Gastroesophageal sphincter (tissue), 3 donors: ENCODE results near the gene PTPN14.

Experiments used
- CTCF ChIP-seq, 4 experiments: fragments of 200-600 bp in 2 of 4; fragments of 450-650 bp in 2 of 4; sonication (generic) in 1 of 4; IDR thresholded peaks; one replicate each; pipeline ENCODE4 v1.5.1; 2017 to 2019; ENCODE audit warnings: antibody characterized with exemption in 4 of 4, mild to moderate bottlenecking in 2 of 4, moderate library complexity in 2 of 4
- EP300 ChIP-seq: sonication (generic); formaldehyde crosslinking; IDR thresholded peaks from one replicate; pipeline ENCODE4 v1.6.1; 2017; ENCODE audit warnings: antibody characterized with exemption, mild to moderate bottlenecking
- POLR2A ChIP-seq, 2 donors: fragments of 450-650 bp; IDR thresholded peaks; one replicate each; pipeline ENCODE4 v1.6.1; 2017; ENCODE audit warnings: antibody characterized with exemption in 2 of 2, mild to moderate bottlenecking in 2 of 2, moderate library complexity in 1 of 2
- POLR2AphosphoS5 ChIP-seq: sonication (generic); formaldehyde crosslinking; IDR thresholded peaks from one replicate; pipeline ENCODE4 v1.6.1; 2017; ENCODE audit warnings: antibody characterized with exemption

GRCh38 chr1:214500340-214501055 lies 50.9 kb downstream of the PTPN14 start:
- TF ChIP-seq EP300 (no peak), CTCF (IDR thresholded peaks at IDR 0.05) (no peak), POLR2A (IDR thresholded peaks at IDR 0.05) (no peak), POLR2AphosphoS5 (no peak)
